GM21576 (cell line): ENCODE measurements around the gene OR2AG2.
"Not testable (repeated sequence)": the region's sequence is repeated elsewhere in the genome, so short reads cannot be mapped to it uniquely, and the experiment has no call there.

Experiments used
- ATAC-seq: cut with Tn5 transposase; IDR thresholded peaks from one replicate; pipeline ENCODE4 v1.9.1; 2021; ENCODE audit warnings: mild to moderate bottlenecking, moderate library complexity; ENCODE audit not compliant: unreplicated experiment

OR2AG2 gene

GRCh38 chr11:6771926-6772893 lies at the start of gene OR2AG2:
TSS of gene OR2AG2 (minus strand) at chr11:6771976. CDS start at chr11:6768957, 3,019 bp downstream.
- ATAC-seq = peak; percentile 96

GRCh38 chr11:6818967-6819366 lies 47.2 kb upstream of the OR2AG2 start:
- no peak for ATAC-seq

- no peak for ATAC-seq
Observed at GRCh38 chr11:6817694-6818093, 45.9 kb upstream of the OR2AG2 start.

- ATAC-seq = no peak
Observed at GRCh38 chr11:6813656-6814055, 41.9 kb upstream of the OR2AG2 start.

- peak; percentile 91 for ATAC-seq
Observed at GRCh38 chr11:6812390-6813005, 40.7 kb upstream of the OR2AG2 start.

GRCh38 chr11:6801075-6801474 lies 29.3 kb upstream of the OR2AG2 start:
- ATAC-seq = not testable (repeated sequence)

GRCh38 chr11:6799402-6799801 lies 27.6 kb upstream of the OR2AG2 start, which contains the start of gene OR6A2:
TSS of gene OR6A2 (minus strand) at chr11:6799689. CDS start at chr11:6795708, 3,981 bp downstream.
- no peak for ATAC-seq

GRCh38 chr11:6794639-6795038 lies 22.9 kb upstream of the OR2AG2 start:
- ATAC-seq = no peak

GRCh38 chr11:6790546-6790945 lies 18.8 kb upstream of the OR2AG2 start:
- no peak for ATAC-seq

GRCh38 chr11:6782720-6783119 lies 10.9 kb upstream of the OR2AG2 start, which contains the start of gene OR2AG1:
TSS of gene OR2AG1 (plus strand) at chr11:6783020. CDS start at chr11:6785038, 2,018 bp downstream.
- no peak for ATAC-seq

GRCh38 chr11:6780829-6781228 lies 9.1 kb upstream of the OR2AG2 start:
- no peak for ATAC-seq

- ATAC-seq = no peak
Observed at GRCh38 chr11:6778518-6778917, 6.7 kb upstream of the OR2AG2 start.

GRCh38 chr11:6757373-6757967 lies 14.3 kb downstream of the OR2AG2 start:
- ATAC-seq = peak; percentile 73

- ATAC-seq = no peak
Observed at GRCh38 chr11:6755953-6756347, 15.8 kb downstream of the OR2AG2 start.

GRCh38 chr11:6755303-6755952 lies 16.3 kb downstream of the OR2AG2 start:
- no peak for ATAC-seq

- no peak for ATAC-seq
Observed at GRCh38 chr11:6747097-6747668, 24.6 kb downstream of the OR2AG2 start.

- peak; percentile 20 for ATAC-seq
Observed at GRCh38 chr11:6746626-6747025, 25.1 kb downstream of the OR2AG2 start.

- peak; percentile 79 for ATAC-seq
Observed at GRCh38 chr11:6746086-6746618, 25.6 kb downstream of the OR2AG2 start.

GRCh38 chr11:6745465-6746015 lies 26.2 kb downstream of the OR2AG2 start:
- peak; percentile 67 for ATAC-seq

- no peak for ATAC-seq
Observed at GRCh38 chr11:6745018-6745417, 26.8 kb downstream of the OR2AG2 start.
